Thyroid gland (tissue), 4 donors: ENCODE data around the gene SAMD11.

Source experiments
- CTCF ChIP-seq, 6 experiments: fragments of 200-600 bp in 3 of 6; fragments of 450-650 bp in 3 of 6; sonication (generic) in 3 of 6; IDR thresholded peaks; one replicate each; pipeline ENCODE4 v1.5.1; 2016 to 2019; ENCODE audit warnings: antibody characterized with exemption in 6 of 6, mild to moderate bottlenecking in 2 of 6, inconsistent platforms in 1 of 6, moderate library complexity in 1 of 6
- POLR2A ChIP-seq, 2 donors: fragments of 450-650 bp; IDR thresholded peaks; one replicate each; pipeline ENCODE4 v1.6.1; 2017; ENCODE audit warnings: antibody characterized with exemption in 2 of 2, mild to moderate bottlenecking in 2 of 2, moderate library complexity in 1 of 2

- TF ChIP-seq POLR2A (IDR thresholded peaks at IDR 0.05) (no peak), CTCF (IDR thresholded peaks at IDR 0.05) (no peak)
Observed at GRCh38 chr1:942411-942821, 18.7 kb downstream of the SAMD11 start.
